HG03439 (cell line): ENCODE results near the gene RPS6KA3.

ENCODE experiments used
- ATAC-seq: cut with Tn5 transposase; IDR thresholded peaks from one replicate; pipeline ENCODE4 v1.9.1; 2021; ENCODE audit warnings: mild to moderate bottlenecking, moderate library complexity; ENCODE audit not compliant: unreplicated experiment

The RPS6KA3 gene

DNA sequence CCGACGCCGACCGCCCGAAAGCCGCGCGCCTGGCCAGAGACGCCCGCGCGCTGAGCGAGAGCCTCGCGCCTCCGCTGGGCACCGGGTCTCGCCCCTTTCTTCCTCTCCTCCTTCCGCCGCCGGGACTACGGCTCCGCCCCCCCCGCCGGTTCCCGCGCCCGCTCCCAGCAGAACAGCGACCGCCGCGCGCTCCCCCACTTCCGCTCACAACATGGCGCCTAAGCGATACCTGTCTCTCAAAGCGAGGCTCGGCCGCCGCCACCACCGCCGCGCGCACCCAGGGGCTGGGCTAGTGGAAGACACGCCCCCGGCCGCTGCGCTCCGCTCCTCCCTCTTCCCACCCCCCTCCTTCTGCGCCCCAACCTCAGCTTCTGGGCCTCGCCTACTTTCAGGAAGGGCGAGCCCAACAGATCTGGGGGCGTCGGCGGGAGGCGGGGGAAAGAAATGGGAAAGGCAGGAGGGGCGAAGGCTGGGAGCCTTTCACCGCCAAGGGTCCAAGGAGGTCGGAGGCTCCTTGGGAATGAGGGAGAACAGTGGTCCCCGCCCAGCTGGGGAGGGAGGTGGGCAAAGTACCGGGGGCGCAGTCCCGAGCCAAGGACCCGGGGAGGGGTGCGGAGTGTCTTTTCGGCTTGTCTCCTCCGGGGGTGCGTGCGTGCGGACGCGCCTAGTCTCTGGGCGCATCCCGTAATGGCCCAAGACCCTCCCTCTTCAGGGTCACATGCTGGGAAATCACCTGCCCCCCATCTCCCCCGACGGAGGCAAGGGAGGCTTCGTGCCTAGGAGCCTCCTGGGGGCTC, at the start of gene RPS6KA3:
Gene RPS6KA3, minus strand, starts transcription at position 100 of the 797 bp plus-strand sequence. CDS start 277 bp downstream, outside the sequence.
- ATAC-seq, result peak; percentile 87

DNA sequence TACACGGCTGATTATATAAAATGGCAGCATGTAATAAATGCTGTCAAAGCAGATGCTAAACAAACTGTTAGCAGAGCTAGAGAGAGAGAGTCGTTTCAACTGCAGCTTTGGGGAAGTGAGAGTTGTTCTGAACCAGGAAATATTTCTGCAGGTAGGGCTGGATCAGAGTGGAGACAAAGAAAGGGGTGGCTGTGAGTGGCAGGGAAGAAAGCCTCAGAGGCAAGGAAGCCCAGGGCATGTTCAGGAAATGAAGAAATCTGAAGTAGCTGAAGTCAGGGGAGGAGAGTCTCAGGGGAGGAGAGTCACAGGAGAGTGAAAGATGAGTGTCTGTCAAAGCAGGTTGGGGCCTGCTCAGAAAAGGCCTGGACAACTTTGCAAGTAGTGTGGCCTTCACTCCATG, 48.4 kb upstream of the RPS6KA3 start:
- ATAC-seq, result no peak

DNA sequence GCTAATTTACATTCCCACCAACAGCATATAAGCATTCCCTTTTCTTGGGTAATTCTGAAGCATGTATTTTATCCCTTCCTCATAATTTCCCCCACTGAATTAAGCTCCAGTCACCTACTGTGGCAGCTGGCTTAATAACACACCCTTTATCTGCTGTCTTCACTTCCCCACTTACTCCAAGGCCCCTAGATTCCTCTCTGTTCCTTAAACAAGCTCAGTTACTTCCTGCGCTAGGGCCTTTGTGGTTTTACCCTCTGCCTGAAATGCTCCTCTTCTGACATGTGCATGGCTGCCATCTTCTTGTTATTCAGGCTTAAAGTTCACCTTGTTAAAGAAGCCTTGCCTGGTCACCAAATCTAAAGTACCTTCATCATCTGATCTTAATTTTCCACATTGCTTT, 47.2 kb upstream of the RPS6KA3 start:
- ATAC-seq, result no peak

DNA sequence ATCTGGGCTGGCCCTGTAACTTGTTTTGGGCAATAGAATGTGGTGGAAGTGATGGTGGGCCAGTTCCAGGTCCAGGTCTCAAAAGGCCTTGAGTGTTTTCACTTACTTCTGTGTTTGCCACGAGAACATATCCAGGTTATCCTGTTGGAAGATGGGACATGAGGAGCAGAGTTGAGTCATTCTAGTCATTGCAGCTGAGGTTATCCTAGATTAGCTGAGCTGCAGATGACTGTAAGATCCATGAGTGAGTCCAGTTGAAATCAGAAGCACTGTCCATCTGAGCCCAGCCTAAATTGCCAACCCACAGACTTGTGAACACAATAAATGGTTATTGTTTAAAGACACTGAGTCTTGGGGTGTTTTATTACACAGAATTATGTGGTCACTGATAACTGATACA, 45.3 kb upstream of the RPS6KA3 start:
- no peak for ATAC-seq

DNA sequence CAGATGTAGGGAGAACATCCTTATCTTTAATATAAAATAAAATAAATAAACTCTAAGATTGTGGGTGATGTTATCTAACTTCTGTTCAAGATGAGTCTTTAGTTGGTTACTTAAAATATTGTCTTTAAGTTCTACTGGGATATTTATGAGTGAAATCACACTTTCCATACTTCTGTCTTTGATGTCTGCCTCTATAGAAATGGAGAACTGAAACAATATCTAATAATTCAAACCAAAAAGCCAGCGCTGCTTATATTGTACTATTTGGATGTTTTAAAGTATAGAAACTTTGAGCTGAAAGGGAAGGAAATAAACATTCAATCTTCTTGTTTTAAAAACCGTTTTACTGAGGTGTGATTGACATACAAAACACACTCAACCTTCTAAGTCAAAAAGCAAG, 44.8 kb upstream of the RPS6KA3 start:
- no peak for ATAC-seq

DNA sequence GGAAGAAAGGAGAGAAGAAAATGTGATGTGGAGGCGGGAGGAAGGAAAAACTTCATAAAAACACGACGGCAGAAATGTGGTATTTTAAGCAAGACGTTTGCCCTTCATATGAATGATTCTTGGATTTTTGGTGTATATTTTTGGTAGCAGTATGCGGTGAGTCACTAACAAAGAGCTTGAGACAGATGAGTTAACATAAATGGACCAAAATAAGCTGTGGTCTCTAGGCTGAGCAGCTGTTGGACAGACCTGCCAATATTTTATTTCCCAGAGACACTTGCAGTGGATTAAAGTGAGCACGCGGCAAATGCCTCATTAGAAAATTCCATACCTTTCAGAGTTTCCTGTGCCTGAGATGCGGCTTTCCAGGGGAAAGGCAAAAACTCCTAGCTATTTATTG, 43.1 kb upstream of the RPS6KA3 start:
- ATAC-seq, result no peak

DNA sequence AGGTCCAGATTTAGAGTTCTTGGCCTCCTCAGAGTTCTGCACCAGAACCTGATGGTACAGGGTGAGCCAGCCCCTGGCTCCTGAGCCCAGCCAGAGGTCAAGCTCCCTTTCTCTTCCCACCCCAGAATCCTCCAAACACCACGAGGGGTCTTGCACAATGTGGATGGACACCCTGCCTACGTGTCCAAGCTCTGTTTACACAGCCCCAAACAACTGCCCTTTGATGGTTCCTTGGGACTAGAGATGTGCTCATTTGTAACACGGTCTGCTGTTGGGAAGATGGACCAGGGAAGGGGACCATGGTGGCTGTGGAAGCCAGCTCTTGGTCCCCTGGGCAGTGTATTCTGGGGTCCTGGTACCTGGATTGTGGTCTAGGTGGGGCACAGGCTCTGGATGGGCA, 40.0 kb upstream of the RPS6KA3 start:
- no peak for ATAC-seq

DNA sequence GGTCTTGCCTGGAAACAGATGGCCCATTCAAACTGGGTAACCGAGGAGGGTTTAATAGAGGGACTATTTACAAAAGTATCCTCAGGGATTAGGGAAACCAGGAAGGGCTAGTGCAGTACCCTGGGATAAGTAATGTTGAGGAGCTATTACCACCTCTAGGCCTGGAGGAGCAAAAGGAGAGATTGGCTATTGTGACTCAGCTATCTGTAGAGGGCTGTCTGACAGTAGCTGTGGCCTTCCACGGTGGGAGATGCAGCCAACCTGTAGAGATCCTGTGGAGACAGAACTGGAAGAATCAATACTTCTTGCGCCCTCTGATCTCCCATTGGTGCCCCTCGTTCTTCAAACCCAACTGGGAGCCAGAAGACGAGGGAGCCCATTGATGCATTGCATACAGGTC, 34.1 kb upstream of the RPS6KA3 start:
- ATAC-seq, result no peak

DNA sequence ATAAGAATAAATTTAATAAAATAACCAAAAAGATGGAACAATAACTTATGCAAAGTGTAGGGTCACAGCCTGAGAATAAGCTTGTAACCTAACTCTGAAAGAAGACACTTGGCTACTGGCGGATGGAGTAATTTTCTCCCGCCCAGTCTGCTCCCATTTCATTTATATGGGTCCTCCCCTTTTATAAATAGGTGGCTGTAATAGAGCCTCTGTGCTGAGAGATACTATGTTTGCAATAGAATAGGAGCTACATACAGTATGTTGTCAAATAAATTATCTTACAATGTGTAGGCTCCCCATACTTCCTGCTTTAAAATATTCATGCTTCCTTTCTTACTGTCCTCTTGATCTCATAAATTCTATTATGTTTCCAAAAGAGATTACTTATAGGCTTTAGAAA, 28.2 kb upstream of the RPS6KA3 start:
- ATAC-seq, result no peak

DNA sequence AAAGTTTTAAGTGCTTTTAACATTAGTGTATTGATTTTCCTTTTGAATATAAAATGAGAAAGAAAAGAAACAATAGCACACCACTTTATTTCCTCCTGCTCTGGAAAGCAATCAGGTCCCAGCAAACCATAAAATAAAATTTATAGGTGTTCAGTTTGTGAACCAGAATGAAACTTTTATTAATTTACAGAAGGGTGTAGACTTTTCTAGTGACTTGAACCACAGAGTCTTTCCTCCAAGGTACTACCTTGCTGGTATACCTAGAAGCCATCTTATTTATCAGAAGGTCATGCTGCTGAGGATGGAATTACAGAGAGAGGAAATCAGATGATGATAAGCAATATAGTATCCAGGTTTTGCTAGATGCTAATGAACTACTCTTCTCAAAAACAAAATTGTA, 27.6 kb upstream of the RPS6KA3 start:
- ATAC-seq, result no peak

DNA sequence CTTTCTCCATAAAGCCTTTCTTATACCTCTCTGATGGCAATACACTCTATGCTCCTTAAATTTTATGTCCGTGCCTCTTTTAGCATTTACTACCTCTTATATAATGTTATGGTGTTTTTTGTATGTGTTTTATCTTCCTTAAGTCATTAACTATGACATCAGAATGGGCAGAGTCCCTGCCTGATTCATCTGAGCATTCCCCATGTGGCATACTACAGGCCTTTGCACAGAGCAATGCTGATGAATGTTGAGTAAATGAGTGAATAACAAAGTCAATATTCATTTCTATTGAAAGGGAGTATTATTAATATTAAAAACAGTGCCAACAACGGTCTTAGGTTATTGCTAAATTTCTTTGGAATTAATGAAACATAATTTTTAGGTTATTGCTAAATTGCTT, 18.8 kb upstream of the RPS6KA3 start:
- ATAC-seq, result no peak

DNA sequence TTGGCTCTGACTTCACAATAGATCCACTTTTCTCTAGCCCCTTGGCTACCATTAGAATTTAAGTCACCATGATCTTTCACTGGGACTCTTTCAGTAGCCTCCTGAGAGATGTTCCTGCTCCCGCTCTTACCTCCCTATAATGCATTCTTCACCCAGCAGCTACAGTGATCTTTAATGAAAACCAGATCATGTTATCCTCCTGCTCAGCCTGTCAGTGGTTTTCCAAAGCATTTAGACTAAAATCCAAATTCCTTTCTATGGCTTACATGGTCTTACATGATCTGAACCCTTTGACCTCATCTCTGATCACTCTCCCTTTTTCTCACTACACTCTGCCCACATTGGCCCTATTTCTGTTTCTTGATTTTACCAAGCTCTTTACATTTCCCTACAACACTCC, 18.3 kb upstream of the RPS6KA3 start:
- no peak for ATAC-seq

DNA sequence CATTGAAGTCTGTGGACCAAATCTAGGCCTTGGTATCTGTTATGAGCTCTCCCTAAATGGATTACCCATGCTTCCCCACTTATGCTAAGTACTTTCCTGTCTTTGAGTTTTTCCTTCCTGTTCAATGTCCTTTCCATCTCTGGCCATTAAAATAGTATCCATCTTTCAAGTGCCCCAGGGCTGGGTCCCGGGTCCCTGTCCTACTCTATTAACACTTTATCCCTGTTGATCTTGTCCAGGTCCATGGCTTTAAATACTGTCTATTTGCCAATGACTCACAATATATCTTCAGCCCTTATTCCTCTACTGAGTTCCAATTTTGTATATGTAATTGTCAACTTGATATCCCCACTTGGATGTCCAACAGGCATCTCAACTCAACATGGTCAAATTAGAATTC, 17.7 kb upstream of the RPS6KA3 start:
- ATAC-seq, result no peak

DNA sequence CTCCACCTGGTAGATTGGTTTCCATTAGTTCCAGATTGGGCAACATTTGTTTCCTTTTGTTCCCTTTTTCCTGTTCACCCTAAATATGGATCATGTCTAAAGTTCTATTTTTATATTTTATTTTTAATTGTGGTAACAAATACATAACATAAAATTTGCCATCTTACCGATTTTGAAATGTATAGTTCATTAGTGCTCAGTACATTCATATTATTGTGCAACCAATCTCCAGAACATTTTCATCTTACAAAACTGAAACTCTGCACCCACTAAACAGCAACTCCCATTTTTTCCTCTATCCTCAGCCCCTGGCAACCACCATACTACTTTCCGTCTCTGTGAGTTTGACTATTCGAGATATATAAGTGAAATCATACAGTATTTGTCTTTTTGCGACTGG, 14.2 kb upstream of the RPS6KA3 start:
- no peak for ATAC-seq

DNA sequence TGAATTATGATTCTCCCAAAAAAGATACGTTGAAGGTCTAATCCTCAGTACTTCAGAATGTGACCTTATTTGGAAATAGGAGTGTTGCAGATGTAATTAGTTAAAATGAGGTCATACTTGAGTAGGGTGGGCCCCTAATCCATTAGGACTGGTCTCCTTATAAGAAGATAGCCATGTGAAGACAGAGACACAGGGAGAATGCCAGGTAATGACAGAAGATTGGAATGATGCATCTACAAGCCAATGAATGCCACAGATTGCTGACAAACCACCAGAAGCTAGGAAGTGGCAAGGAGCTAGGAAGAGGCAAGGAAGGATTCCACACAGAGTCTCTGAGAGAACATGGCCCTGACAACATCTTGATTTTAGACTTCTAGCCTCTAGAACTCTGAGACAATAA, 7.4 kb upstream of the RPS6KA3 start:
- ATAC-seq, result no peak

DNA sequence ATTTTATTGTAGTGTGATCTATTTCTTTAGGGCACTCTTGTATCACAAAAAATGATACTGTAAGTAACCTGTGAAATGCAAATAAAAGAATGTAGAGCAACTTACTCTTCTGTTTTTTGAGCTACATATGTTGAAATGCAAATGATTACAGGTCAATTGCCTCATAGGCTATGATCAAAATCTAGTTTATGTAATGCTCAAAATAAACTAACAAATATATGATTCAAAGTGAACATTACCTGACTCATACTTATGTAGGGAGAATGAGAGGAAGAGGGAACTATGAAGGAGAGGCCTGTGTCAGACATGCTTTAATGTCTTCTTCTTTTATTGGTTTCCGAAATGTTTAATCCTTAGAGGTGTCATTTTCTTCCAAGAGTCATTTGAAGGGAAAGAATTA, 5.0 kb upstream of the RPS6KA3 start:
- no peak for ATAC-seq

DNA sequence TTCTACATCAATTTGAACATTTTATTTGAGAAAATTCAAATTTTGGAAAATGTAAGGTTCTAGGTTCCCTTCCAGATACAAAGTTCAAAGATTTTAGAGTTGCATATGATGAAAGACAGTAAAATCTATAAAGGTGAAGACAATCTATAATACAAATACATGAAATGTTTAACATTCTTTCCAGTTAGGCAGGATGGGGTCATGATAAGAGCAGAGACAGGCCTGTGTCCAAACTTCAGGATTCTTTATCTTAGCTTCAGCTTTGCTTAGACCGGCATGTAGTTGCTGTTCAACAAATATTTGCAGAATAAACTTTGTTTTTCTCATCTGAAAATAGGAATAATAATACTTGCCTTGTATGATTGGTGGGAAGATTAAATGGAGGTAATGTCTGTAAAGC, 4.5 kb upstream of the RPS6KA3 start:
- no peak for ATAC-seq

DNA sequence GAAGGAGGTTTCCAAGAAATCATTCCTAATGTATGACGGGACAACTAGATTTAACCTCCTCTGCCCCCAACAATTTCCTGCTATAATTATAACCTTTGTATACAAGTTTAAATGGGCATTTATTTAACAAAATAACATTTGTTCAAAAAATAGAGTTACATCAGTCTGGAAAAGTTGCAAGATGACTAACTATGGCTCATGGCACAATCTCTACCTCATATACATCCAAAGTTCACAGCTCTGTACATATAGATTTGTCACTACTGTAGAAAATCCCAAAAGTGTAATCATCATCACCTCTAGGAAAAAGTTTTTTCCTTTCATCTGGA, 3.8 kb upstream of the RPS6KA3 start:
- ATAC-seq, result no peak

DNA sequence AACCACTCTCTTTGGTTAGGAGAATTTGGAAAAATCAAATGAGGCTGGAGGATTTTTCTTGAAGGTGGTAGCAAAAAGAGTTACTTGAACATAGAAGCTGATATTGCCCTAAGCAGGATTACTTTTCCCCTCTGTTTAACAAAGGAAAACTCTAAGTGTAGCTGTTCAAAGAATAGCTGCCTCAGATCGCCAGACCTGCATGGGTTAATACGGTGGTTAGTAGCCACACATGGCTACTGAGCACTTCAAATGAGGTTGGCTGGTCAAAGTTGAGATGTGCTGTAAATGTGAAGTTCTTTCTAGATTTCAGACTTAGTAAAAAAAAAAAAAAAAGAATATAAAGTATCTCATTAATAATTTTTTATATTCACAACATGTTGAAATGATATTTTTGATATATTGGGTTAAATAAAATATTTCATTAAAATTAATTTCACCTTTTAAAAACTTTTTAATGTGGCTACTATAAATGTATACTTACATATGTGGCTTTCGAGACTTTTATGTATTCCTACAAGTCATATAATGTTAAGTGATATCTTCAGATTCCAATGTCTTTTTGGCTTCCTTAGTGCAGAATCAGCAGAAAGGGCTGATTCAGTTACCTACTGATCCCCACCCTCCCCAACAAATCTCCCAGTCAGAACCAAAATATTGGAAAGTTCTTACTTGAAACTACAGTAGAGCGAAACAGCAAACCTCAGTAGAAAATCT, 3.3 kb upstream of the RPS6KA3 start:
- ATAC-seq, result no peak

DNA sequence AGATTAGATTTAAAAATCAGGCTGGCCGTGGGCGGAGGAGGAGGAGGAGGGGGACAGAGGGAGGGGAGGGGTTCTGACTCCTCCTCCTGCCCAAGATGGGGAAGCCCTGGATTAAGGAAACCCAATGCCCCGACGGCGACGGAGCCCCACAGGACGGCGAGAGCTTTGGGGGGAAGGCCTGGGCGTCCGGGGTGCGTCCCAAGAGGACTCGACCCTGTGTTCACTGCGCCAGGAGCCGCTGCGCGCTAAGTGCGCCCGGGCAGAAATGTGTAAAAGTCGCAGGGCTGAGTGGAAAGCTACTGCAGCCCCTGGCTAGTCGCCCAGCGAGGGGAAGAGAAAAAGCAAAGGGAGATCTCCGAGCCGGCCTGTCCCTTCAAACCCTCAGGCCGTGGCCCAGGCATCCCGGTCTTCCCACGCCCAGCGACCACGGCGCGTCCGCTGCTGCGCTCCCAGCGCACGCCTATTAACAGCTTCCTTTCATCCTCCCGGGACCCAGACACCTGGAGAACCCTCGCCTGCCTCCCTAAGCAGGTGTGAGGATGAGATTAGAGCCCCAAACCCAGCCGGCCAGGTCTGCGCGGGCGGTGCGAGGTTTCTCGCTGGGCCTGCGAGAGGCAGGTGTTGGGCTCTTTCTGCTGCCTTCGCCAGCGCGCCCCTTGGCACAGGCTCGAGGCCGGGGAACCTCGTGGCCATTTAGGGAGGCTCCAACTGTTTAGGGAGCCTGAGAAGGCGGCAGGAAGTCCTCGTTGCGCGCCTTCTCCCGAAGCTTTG, 1.4 kb upstream of the RPS6KA3 start:
- no peak for ATAC-seq

DNA sequence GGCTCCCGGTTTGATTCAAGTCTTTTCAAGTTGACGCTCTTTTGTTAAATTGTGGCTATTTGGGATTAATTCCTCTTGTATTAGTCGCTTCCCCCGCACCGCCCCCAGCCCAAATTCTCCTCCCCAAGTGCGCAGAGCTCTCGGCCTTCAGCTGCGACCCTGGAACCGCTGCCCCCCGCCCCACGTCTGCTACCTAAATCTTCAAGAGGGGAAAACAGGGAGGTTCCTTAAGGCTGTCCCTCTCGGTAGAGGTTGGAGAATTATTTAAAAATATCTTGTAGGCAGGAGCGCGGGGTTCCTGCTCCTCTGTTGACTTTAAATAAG, 860 bp upstream of the RPS6KA3 start:
- no peak for ATAC-seq
